ENCODE measurements around the gene CDH11.

The CDH11 gene

DNA sequence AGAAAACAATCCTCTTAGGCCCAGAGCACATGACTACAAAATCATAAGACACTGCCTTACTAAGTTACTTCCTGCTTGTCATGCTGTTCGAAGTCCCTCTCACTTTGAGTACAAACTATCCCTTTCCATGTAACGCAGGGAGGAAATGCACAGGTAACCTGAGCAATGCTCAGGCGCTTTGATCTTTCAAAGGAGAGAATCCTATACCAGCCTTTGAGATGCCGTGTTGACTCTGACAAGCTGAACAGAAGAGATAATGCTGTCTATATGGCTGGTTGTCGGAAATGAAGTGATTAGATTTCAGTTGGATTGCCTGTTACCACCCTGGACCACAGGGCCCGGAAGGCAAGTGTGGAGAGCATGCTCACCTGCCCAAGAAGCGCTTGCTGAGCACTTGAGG lies 75.9 kb downstream of the CDH11 start:
- TF ChIP-seq, protein P1, sequence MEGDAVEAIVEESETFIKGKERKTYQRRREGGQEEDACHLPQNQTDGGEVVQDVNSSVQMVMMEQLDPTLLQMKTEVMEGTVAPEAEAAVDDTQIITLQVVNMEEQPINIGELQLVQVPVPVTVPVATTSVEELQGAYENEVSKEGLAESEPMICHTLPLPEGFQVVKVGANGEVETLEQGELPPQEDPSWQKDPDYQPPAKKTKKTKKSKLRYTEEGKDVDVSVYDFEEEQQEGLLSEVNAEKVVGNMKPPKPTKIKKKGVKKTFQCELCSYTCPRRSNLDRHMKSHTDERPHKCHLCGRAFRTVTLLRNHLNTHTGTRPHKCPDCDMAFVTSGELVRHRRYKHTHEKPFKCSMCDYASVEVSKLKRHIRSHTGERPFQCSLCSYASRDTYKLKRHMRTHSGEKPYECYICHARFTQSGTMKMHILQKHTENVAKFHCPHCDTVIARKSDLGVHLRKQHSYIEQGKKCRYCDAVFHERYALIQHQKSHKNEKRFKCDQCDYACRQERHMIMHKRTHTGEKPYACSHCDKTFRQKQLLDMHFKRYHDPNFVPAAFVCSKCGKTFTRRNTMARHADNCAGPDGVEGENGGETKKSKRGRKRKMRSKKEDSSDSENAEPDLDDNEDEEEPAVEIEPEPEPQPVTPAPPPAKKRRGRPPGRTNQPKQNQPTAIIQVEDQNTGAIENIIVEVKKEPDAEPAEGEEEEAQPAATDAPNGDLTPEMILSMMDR (IDR thresholded peaks at IDR 0.05; ENCODE audit: low read depth, low read length), result no peak
- DNase-seq (ENCODE audit: extremely low read depth, low read depth), result no peak

DNA sequence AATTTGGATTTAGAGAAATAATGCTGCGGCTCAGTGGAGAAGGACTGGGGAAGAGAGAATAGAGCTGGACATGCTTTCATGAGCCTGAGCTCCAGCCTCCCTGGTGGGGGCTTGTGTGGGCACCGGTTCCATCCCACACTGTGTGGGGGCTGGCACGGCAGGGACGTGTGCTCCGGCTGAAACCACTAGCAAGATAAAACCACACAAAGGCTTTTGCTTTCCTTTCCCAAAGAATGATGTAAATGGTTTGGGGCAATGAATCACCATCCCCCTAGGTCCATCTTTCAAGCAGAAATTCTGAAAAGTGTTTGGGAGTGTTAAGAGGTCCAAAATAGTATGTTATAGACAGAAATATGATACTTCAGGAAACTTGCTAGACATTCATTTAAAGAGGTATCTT lies 77.0 kb downstream of the CDH11 start:
- TF ChIP-seq, protein P1 (IDR thresholded peaks at IDR 0.05; ENCODE audit: low read depth, low read length), result no peak
- DNase-seq (ENCODE audit: extremely low read depth, low read depth), result peak; percentile 8

DNA sequence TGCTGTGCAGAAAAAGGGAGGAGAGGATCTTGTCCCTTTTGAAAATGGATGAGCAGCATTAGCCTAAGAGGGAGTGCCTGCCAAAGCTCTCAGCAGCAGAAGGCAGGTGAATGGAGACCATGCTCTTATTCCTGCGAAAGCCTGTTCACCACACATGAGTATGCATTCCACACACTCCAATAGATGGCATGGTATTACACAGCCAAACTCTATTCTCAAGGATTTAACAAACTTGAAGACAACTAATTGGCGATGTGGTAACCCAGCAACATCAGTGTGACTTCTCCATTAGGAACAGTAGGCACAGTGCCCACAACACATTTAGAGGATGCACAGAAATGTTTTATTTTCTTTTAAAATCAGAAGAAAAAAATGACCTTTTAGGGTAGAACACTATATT lies 77.8 kb downstream of the CDH11 start:
- TF ChIP-seq, protein P1 (IDR thresholded peaks at IDR 0.05; ENCODE audit: low read depth, low read length), result no peak
- DNase-seq (ENCODE audit: extremely low read depth, low read depth), result no peak

DNA sequence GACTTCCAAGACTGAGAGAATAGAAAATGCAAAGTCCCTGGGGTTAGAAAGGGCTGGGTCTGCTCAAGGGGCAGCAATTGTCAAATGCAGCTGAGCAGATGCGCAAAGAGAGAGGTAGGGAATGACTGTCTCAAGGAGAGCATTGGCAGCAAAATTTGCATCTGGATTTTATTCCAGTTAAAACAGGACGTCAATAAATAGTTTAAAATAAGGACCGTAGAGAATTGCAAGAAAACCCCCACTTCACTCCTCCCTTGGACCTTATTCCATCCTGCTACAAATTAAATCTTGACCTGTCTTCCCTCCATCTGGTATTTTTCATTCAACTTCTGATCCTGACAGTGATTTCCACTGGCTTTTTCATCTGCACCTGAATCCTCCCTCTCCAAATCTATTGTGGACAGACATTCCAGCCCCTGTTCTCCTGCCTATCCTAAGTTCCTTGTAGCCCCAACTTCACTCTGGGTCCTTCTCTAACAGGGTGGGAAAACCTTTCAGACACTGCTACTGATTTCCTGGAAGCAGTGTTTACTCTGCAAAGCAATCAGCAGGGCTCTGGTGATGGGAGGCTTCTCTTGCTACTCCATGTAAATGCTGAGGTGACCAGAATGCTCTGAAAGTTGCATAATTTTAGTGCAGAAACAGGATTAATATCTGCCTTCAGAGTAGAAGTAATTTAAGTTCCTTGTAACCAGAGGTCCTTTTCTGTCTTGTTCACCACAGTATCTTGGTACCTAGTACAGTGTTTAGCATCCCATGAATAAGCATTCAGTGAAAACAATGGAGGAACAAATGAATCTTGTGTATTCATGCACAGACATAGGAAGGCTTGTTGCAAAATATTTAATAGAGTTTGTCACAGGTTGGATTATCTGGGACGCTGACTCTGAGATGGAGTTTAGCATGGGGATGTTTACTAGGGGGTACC lies 79.2 kb downstream of the CDH11 start:
- no peak for DNase-seq (ENCODE audit: extremely low read depth, low read depth)
- TF ChIP-seq, protein P1 (IDR thresholded peaks at IDR 0.05; ENCODE audit: low read depth, low read length), result no peak

DNA sequence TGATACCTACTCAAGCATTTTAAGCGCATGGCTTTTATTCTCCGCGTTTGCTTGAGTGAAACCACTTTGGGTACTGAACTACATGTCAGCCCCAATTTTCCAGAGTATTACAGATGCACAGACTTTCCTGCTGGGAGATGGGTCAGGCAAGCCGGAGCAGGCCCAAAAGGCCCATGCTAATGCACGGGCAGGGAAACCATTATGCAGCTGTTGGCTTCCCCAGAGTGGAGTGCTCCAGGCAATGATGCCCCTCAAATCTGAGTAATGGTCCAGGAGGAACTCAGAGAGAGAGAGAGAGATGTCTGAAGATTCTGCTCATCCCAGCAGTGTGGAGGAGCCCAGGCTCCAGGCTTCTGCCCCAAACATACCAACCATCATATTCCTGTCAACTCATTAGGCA lies 80.2 kb downstream of the CDH11 start:
- no peak for DNase-seq (ENCODE audit: extremely low read depth, low read depth)
- TF ChIP-seq, protein P1 (IDR thresholded peaks at IDR 0.05; ENCODE audit: low read depth, low read length), result no peak

DNA sequence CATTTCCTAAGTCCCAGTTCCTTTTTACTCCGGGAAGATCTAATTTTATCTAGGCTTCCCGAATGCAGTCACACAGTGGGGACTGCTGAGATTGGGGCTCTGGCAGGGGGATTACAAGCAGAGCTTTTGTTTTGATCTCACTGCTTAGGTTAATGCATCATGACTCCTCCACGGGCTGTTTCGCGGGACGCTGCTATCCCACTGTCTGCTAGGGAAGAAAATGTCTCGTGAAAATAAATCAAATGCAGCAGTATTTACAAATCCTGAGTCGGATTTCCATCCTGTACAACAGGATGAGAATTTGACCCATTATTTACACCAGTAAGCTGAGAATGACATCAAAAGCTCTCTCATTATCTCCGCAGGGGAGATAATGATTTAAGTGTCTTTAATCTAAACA lies 83.8 kb downstream of the CDH11 start:
- TF ChIP-seq, protein P1 (IDR thresholded peaks at IDR 0.05; ENCODE audit: low read depth, low read length), result no peak
- DNase-seq (ENCODE audit: extremely low read depth, low read depth), result no peak

DNA sequence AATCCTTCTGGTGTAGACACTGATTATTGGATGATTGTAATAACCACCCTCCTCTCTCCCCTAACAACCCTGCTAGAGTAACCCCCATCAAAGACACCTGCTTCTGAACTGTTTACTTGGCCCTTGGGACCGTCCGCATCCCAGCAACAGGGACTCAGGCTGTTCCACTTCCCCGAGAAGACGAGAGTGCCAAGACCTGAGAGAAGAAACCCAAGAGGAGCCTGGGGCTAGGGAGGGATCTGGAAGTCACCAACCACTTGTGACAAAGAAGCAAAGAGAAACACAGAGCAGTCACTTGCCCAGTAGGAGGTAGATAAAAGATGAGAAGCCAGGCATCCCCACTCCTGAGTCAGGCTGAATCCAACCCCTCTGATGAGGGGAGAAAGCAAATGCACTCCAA lies 84.3 kb downstream of the CDH11 start:
- TF ChIP-seq, protein P1 (IDR thresholded peaks at IDR 0.05; ENCODE audit: low read depth, low read length), result no peak
- DNase-seq (ENCODE audit: extremely low read depth, low read depth), result no peak

Data from AG09319 (cell line).